ENCODE data around the gene RNF169. TPM values are rescaled to one million over a fixed set of nuclear protein-coding genes. Genes with fewer than 3 reads are reported as not detected.

Gene RNF169
- total RNA-seq, 1 donor from 2014 or later = 15.5 TPM

- no peaks in the 10 kb centered on the region for H3K36me3 Mint-ChIP-seq (ENCODE audit: unreplicated experiment)
- no peak for DNase-seq (ENCODE audit: extremely low spot score, unreplicated experiment)
- TF ChIP-seq CTCF (IDR thresholded peaks at IDR 0.05) = no peak
- H3K4me1 Mint-ChIP-seq (ENCODE audit: unreplicated experiment) = peaks cover 30% of the 10 kb centered on the region
- H3K27me3 Mint-ChIP-seq (ENCODE audit: unreplicated experiment) = no peaks in the 10 kb centered on the region
- H3K9me3 Mint-ChIP-seq (ENCODE audit: unreplicated experiment) = no peaks in the 10 kb centered on the region
- H3K27ac Mint-ChIP-seq (ENCODE audit: unreplicated experiment) = no peak overlapping the region
- no peak overlapping the region for H3K4me3 Mint-ChIP-seq (ENCODE audit: unreplicated experiment)
These were observed 28.4 kb downstream of the RNF169 start for GRCh38 chr11:74777038-74777437.

GRCh38 chr11:74777877-74778276, 29.2 kb downstream of the RNF169 start:
- TF ChIP-seq CTCF (IDR thresholded peaks at IDR 0.05) = no peak
- Mint-ChIP-seq H3K36me3 (ENCODE audit: unreplicated experiment) (no peaks in the 10 kb centered on the region), H3K9me3 (ENCODE audit: unreplicated experiment) (no peaks in the 10 kb centered on the region), H3K4me1 (ENCODE audit: unreplicated experiment) (peaks cover 29% of the 10 kb centered on the region), H3K27me3 (ENCODE audit: unreplicated experiment) (no peaks in the 10 kb centered on the region), H3K27ac (ENCODE audit: unreplicated experiment) (no peak overlapping the region), H3K4me3 (ENCODE audit: unreplicated experiment) (no peak overlapping the region)
- DNase-seq (ENCODE audit: extremely low spot score, unreplicated experiment) = no peak

- Mint-ChIP-seq H3K27ac (ENCODE audit: unreplicated experiment) (no peak overlapping the region), H3K9me3 (ENCODE audit: unreplicated experiment) (no peaks in the 10 kb centered on the region), H3K27me3 (ENCODE audit: unreplicated experiment) (no peaks in the 10 kb centered on the region), H3K4me3 (ENCODE audit: unreplicated experiment) (no peak overlapping the region), H3K36me3 (ENCODE audit: unreplicated experiment) (no peaks in the 10 kb centered on the region), H3K4me1 (ENCODE audit: unreplicated experiment) (peaks cover 28% of the 10 kb centered on the region)
- DNase-seq (ENCODE audit: extremely low spot score, unreplicated experiment) = no peak
- no peak for TF ChIP-seq CTCF (IDR thresholded peaks at IDR 0.05)
These were observed 29.9 kb downstream of the RNF169 start for GRCh38 chr11:74778581-74778980.

- Mint-ChIP-seq H3K27ac (ENCODE audit: unreplicated experiment) (no peak overlapping the region), H3K27me3 (ENCODE audit: unreplicated experiment) (no peaks in the 10 kb centered on the region), H3K4me3 (ENCODE audit: unreplicated experiment) (no peak overlapping the region), H3K36me3 (ENCODE audit: unreplicated experiment) (no peaks in the 10 kb centered on the region), H3K9me3 (ENCODE audit: unreplicated experiment) (no peaks in the 10 kb centered on the region), H3K4me1 (ENCODE audit: unreplicated experiment) (peaks cover 19% of the 10 kb centered on the region)
- no peak for DNase-seq (ENCODE audit: extremely low spot score, unreplicated experiment)
- no peak for TF ChIP-seq CTCF (IDR thresholded peaks at IDR 0.05)
These were observed 31.8 kb downstream of the RNF169 start for GRCh38 chr11:74780248-74781005.

GRCh38 chr11:74783241-74783871, 34.7 kb downstream of the RNF169 start:
- Mint-ChIP-seq H3K4me3 (ENCODE audit: unreplicated experiment) (no peak overlapping the region), H3K27ac (ENCODE audit: unreplicated experiment) (no peak overlapping the region), H3K36me3 (ENCODE audit: unreplicated experiment) (no peaks in the 10 kb centered on the region), H3K9me3 (ENCODE audit: unreplicated experiment) (no peaks in the 10 kb centered on the region), H3K4me1 (ENCODE audit: unreplicated experiment) (peaks cover 8% of the 10 kb centered on the region), H3K27me3 (ENCODE audit: unreplicated experiment) (no peaks in the 10 kb centered on the region)
- DNase-seq (ENCODE audit: extremely low spot score, unreplicated experiment) = no peak
- TF ChIP-seq CTCF (IDR thresholded peaks at IDR 0.05) = no peak

Data from osteocyte (in vitro differentiated cells).